Immature natural killer cell (primary cell): ENCODE results near the gene SND1. TPM values are rescaled to one million over a fixed set of nuclear protein-coding genes. Genes with fewer than 3 reads are reported as not detected.

Experiments used
- DNase-seq, 3 donors: peaks; one replicate each; pipeline ENCODE4 v3.0.0; 2022; ENCODE audit warnings: mixed read lengths in 1 of 3
- H3K27ac Mint-ChIP-seq, 6 donors: one replicate each; pipeline ENCODE4 v1.8.0; 2020; ENCODE audit warnings: mixed read lengths in 6 of 6, mild to moderate bottlenecking in 5 of 6, inconsistent platforms in 4 of 6, moderate library complexity in 3 of 6
- H3K27me3 Mint-ChIP-seq, 3 donors: one replicate each; pipeline ENCODE4 v1.8.0; 2020 to 2021; ENCODE audit warnings: low read depth in 3 of 3, mild to moderate bottlenecking in 3 of 3, mixed read lengths in 3 of 3, moderate library complexity in 3 of 3, inconsistent platforms in 1 of 3
- H3K36me3 Mint-ChIP-seq, 3 donors: one replicate each; pipeline ENCODE4 v1.8.0; 2020; ENCODE audit warnings: mixed read lengths in 3 of 3, inconsistent platforms in 2 of 3, mild to moderate bottlenecking in 2 of 3
- H3K4me1 Mint-ChIP-seq, 2 donors: one replicate each; pipeline ENCODE4 v1.8.0; 2020; ENCODE audit warnings: inconsistent platforms in 2 of 2, mild to moderate bottlenecking in 2 of 2, mixed read lengths in 2 of 2, moderate library complexity in 1 of 2
- H3K4me3 Mint-ChIP-seq, 5 donors: one replicate each; pipeline ENCODE4 v1.8.0; 2020; ENCODE audit warnings: mild to moderate bottlenecking in 5 of 5, mixed read lengths in 5 of 5, inconsistent platforms in 3 of 5, moderate library complexity in 3 of 5
- H3K9me3 Mint-ChIP-seq, 6 donors: one replicate each; pipeline ENCODE4 v1.8.0; 2020; ENCODE audit warnings: mild to moderate bottlenecking in 6 of 6, mixed read lengths in 6 of 6, inconsistent platforms in 4 of 6, moderate library complexity in 3 of 6
- polyA plus RNA-seq, 3 donors: library from polyadenylated mRNA; unstranded; fragments of 300-500 nt; fragmentation: Illumina TruSeq; gene quantifications; one replicate each; pipeline ENCODE4 v1.2.3, GENCODE V29; 2021

SND1 gene
- polyA plus RNA-seq, 3 donors from 2014 or later, result 87.8 to 130 (median 116) TPM

DNA sequence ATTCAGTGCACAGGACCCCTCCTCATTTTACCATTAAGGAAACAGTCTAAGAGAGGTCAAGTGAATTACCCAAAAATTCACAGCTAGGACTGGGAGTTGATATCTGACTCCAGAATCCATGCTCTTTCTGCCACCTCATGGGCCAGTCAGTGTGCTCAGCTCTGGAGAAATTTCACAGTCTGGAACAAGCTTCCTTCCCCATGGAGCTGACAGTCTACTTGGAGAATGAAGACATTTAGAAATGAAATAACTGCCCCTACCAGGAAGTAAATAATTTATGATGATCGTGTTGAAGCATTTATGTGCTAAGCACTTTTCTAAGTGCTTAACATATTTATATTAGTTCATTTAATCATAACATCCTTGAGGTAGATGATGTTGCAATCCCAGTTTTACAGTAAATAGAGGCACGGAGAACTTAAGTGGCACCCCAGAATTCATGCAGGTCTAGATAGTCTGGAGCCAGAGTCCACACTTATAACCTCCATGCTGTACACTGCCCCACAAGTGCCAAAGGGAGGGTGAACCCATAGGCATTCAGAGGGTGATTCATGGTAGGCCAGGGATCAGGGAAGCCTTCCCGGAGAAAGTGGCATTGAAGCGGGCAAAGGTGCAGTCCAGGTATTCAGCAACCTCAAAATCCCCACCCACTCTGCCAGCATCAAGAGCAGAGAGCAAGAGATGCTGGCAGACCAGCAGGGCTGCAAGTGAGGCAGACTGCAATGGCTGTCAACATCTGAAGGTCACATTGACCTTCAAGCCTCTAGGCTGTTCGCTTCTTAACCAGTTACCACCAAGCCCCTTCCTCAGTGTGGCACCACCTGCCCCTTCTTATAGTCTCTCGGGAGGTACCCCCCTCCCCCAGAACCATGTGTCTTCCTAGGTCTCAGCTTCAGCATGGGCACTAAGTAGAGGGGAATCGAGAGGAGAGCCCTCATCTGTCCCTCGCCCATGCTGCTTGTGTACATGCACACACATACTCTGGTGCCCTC lies 417.7 kb downstream of the SND1 start:
- H3K27me3 Mint-ChIP-seq, result peaks cover 0 to 6% (median 5%) of the 10 kb centered on the region in 3 donors

DNA sequence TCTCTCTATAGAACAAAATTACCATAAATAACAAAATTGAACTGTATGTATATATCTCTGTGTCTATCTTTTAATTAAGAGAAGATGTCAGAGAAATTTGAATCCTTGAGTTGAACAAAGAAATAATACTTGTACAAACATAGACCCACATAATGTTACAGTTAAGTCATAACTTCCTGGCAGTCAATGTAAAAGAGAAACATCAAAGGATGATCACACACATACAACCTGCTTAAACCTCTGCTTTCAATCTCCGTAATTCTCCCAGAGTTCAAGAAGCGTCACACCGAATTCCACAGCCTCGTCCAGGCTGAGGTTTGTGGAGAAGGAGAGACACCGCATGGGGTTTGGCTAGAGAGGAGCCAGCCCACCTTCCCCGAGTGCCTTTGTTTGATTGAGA lies 419.4 kb downstream of the SND1 start:
- H3K4me3 Mint-ChIP-seq, result no peak overlapping the region
- H3K4me1 Mint-ChIP-seq, result peaks cover 2 to 21% of the 10 kb centered on the region in 2 donors
- H3K36me3 Mint-ChIP-seq, result no peaks in the 10 kb centered on the region
- no peak for DNase-seq
- H3K9me3 Mint-ChIP-seq, result no peaks in the 10 kb centered on the region
- peaks cover 0 to 6% (median 5%) of the 10 kb centered on the region in 3 donors for H3K27me3 Mint-ChIP-seq
- H3K27ac Mint-ChIP-seq, result peak overlapping the region in 1 of 6 donors; percentile 28

More for the DNA sequence above, 417.7 kb downstream of the SND1 start:
- Mint-ChIP-seq H3K27ac (no peak overlapping the region), H3K4me1 (peaks cover 2 to 21% of the 10 kb centered on the region in 2 donors), H3K9me3 (no peaks in the 10 kb centered on the region), H3K36me3 (peaks cover 0 to 4% (median 0%) of the 10 kb centered on the region in 3 donors), H3K4me3 (no peak overlapping the region)
- DNase-seq, result no peak

DNA sequence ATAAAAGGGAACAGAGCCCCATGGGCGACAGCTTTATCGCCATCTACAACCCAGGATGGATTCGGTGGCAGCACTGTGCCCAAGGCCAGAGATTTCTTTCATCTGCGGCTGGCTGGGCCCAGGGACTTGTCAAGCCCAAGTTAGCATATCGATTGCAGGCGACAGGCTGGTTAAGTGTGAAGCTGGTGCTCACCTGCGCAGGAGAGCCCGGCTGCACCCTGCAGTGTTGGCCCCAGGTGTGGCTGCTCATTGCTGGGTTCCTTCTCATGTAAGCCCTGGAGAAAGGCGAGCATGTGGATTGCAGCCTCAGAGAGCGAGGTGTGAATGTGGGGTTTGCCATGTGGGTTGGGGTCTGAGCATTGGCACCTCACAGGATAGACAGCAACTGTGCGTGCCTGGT lies 419.8 kb downstream of the SND1 start:
- peaks cover 2 to 21% of the 10 kb centered on the region in 2 donors for H3K4me1 Mint-ChIP-seq

DNA sequence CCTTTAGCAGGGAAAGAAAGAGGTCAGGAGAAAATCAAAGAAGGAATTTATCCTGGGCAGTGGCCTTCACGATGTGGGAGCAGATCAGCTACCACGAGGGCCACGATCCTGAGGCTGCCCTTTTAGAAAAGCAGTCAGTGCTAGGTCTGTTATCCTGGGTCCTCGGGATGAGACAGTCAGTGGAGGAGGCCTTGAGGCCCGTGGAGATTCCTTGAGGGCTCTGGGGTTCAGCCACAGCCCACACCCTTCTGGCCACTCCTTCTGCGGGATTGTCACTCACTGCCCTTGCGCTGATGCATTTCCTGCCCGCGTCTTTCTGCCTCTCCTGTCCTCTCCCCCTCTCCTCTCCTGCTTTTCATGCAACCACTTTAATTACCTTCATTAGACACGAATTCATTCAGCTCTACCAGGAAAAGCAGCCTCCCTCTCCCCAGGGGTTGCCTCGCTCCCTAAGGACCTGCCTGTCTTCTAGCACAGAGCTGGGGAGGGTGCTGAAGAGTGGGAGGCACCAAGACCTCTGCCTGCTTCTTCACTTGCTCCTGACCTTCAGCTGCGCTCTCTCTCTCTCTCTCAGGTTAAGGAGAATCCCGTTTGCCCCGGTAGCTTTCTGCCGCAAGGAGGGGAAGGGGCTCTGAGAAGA lies 421.8 kb downstream of the SND1 start:
- no peak for DNase-seq
- H3K9me3 Mint-ChIP-seq, result no peaks in the 10 kb centered on the region
- H3K4me1 Mint-ChIP-seq, result peaks cover 2 to 21% of the 10 kb centered on the region in 2 donors
- no peaks in the 10 kb centered on the region for H3K36me3 Mint-ChIP-seq
- H3K27me3 Mint-ChIP-seq, result peaks cover 0 to 5% (median 5%) of the 10 kb centered on the region in 3 donors
- no peak overlapping the region for H3K4me3 Mint-ChIP-seq
- peak overlapping the region in 1 of 6 donors; percentile 71 for H3K27ac Mint-ChIP-seq

More for the DNA sequence above, 419.8 kb downstream of the SND1 start:
- Mint-ChIP-seq H3K27ac (peak overlapping the region in 1 of 6 donors; percentile 28), H3K36me3 (no peaks in the 10 kb centered on the region), H3K4me3 (no peak overlapping the region), H3K9me3 (no peaks in the 10 kb centered on the region), H3K27me3 (peaks cover 0 to 6% (median 5%) of the 10 kb centered on the region in 3 donors)
- no peak for DNase-seq

DNA sequence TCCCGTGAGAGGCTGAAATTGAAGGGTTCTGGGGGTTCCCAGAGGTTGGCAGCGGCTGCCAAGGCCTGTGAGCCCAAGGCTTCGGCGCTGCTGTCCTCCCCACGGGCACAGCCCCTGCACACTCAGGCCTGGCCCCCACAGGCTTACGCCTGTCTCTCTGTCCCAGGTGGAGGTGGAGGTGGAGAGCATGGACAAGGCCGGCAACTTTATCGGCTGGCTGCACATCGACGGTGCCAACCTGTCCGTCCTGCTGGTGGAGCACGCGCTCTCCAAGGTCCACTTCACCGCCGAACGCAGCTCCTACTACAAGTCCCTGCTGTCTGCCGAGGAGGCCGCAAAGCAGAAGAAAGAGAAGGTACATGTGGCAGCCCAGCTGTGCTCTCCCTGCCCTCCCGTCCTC lies 422.3 kb downstream of the SND1 start:
- no peak overlapping the region for H3K4me3 Mint-ChIP-seq
- H3K4me1 Mint-ChIP-seq, result peaks cover 2 to 21% of the 10 kb centered on the region in 2 donors
- no peak for DNase-seq
- H3K9me3 Mint-ChIP-seq, result no peaks in the 10 kb centered on the region
- H3K36me3 Mint-ChIP-seq, result no peaks in the 10 kb centered on the region
- peaks cover 0 to 5% (median 5%) of the 10 kb centered on the region in 3 donors for H3K27me3 Mint-ChIP-seq
- no peak overlapping the region for H3K27ac Mint-ChIP-seq

DNA sequence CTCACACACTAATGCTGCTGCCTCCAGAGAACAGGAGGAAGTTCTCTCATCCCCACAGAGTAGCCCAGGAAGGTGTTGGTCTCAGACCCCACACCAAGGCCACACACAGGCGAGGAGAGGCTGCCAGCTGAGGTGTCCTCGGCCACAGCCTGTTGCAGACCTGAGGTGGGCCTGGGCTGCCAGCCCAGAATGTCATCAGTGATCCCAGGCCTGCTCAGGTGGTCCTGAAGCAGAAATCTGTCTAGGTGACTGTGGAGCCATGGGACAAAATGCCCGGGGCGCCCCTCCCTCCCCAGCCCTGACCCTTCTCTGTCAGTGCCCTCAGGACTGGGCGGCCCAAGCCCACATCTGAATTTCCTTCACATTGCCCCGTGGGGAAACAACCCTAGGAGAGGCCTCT lies 422.7 kb downstream of the SND1 start:
- Mint-ChIP-seq H3K9me3 (no peaks in the 10 kb centered on the region), H3K4me3 (no peak overlapping the region), H3K27me3 (peaks cover 0 to 5% (median 5%) of the 10 kb centered on the region in 3 donors), H3K36me3 (no peaks in the 10 kb centered on the region), H3K4me1 (peaks cover 2 to 21% of the 10 kb centered on the region in 2 donors), H3K27ac (no peak overlapping the region)
- DNase-seq, result no peak

DNA sequence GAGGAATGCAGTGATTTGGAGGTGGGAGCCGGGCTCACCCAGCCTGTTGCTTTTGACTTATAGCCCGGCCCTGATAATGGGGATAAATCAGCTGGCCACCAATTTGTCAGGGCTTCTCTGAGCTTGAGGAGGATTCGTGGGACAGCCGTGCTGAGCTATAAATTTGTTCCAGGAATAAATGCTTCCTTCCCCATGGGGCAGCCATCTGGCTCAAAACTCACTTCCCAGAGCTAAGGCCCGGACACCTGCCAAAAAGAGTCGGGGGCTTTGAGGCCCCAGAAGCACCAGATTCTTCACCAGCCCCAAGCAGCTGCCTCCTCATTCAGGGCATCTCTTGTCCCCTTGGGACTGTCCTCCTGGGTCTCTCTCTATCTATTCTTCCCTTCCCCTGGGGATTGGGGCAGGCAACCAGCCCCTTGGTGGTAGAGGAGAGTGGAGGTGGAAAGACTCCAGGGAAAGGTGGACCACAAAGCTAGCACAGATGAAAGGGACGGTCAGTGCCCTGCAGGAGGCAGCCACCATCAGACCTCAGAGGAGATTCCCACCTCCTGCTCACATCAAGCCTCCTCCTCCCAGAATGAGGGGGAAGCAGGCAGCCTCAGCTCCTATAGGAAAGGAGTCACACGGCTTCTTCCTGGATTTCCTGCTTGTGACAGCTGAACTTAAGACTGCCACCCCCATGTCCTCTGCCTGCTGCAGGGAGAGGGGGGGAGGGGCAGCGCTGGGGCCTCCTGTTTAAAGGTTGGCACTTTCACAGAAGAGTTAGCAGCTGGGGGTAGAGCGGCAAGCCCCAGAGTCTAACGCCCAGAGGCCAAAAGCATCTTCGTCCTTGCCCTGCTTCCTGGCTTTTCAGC lies 423.5 kb downstream of the SND1 start:
- DNase-seq, result no peak
- peaks cover 0 to 5% (median 5%) of the 10 kb centered on the region in 3 donors for H3K27me3 Mint-ChIP-seq
- no peaks in the 10 kb centered on the region for H3K36me3 Mint-ChIP-seq
- H3K4me1 Mint-ChIP-seq, result peaks cover 2 to 18% of the 10 kb centered on the region in 2 donors
- H3K27ac Mint-ChIP-seq, result no peak overlapping the region
- no peaks in the 10 kb centered on the region for H3K9me3 Mint-ChIP-seq
- H3K4me3 Mint-ChIP-seq, result no peak overlapping the region

DNA sequence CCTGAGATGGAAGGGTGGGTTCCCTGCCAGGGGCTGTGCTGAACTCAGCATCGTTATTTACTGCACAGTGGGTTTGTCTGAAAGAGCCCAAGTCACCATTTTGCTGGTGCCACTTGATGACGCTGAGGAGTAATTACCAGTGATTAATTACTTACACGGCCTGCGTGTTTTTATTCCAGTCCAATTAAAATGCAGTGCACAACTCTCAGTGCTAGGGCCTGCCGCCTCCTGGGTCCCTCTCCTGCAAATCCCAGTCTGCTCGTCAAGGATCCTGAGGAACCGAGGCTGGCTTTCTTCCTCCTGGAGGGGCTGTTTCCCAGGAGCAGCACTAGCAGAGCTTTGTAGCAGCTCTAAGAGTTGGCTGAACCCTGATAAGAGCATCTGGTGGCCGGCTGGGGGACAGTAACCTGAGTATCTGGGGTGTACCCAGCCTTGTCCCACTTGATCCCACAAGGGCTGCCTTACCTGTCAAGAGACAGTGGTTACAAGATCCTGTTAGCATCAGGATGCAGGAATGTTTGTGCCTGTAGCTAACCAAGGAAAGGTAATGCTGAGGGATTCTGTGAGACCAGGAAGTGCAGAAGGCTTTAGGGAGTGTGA lies 424.3 kb downstream of the SND1 start:
- Mint-ChIP-seq H3K9me3 (no peaks in the 10 kb centered on the region), H3K4me3 (no peak overlapping the region), H3K4me1 (peaks cover 2 to 11% of the 10 kb centered on the region in 2 donors), H3K27me3 (peaks cover 0 to 5% (median 5%) of the 10 kb centered on the region in 3 donors), H3K27ac (no peak overlapping the region), H3K36me3 (peaks cover 0 to 3% (median 0%) of the 10 kb centered on the region in 3 donors)
- DNase-seq, result no peak

DNA sequence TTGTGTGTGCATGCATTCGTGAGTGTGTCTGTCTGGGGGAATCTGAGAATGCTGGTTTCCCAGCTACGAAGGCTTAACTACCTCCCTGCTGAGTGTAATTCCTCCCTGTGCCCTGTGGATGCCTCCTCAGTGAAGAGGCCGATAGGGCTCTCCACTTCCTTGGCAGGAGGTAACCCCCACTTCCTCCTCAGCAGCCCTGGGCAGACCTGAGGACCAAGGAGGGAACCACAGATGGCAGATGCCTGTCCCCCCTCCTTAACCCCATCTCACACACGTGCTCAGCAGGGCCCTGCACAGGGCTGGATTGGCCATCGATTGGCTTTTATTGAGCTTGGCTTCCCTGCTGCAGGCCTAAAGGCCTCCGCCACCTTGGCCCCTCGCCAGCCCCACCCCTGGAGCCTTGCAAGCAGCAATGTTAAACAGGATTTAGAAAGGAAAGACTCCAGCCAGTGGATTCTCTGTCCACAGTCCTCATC lies 424.8 kb downstream of the SND1 start:
- Mint-ChIP-seq H3K4me3 (no peak overlapping the region), H3K27ac (no peak overlapping the region), H3K36me3 (peaks cover 0 to 6% (median 0%) of the 10 kb centered on the region in 3 donors)

DNA sequence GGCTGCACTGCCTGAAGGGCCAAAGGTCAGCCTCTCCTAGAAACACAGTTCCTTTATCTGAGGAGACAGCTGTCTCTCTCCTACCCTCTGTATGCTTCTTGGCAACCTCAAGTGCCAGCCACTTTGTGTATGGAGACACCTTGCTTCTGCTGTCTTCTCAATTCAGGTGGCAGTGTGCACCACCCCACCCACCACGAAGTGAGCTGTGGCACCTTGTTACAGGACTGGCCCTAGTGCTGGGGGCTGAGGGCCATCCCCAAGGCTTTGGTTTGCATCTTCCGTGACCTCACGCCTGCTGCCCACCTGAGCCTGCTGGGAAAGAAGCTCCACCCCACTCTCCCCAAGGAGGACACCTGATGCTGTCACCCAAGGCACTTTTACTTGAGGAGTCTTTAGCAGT lies 426.3 kb downstream of the SND1 start:
- Mint-ChIP-seq H3K4me1 (no peaks in the 10 kb centered on the region), H3K27me3 (peaks cover 0 to 5% (median 3%) of the 10 kb centered on the region in 3 donors), H3K27ac (no peak overlapping the region), H3K4me3 (no peak overlapping the region), H3K36me3 (peaks cover 0 to 10% (median 4%) of the 10 kb centered on the region in 3 donors), H3K9me3 (no peaks in the 10 kb centered on the region)
- DNase-seq, result no peak

More for the DNA sequence above, 424.8 kb downstream of the SND1 start:
- Mint-ChIP-seq H3K4me1 (peaks cover 0 to 5% of the 10 kb centered on the region in 2 donors), H3K9me3 (no peaks in the 10 kb centered on the region), H3K27me3 (peaks cover 0 to 5% (median 5%) of the 10 kb centered on the region in 3 donors)
- no peak for DNase-seq

DNA sequence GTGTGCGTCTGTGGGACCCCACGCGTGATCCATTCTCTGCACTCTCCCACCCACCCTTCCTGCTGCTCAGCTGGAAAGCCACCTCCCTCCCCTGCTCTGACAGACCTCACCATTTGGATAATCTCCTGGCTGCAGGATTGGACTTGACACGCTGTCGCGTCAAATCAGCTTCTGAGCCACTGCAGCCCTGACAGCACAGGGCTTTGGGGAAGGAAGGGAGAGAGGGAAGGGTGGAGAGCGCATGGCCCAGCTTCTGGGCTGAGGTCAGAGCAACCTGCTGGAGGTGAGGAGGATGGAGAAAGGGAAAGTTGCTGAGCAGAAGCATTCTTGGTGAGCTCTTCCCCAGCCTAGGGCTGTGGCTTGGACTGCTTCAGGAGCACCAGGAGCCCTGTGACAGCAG lies 428.2 kb downstream of the SND1 start:
- DNase-seq, result no peak
- H3K27me3 Mint-ChIP-seq, result no peaks in the 10 kb centered on the region
- H3K4me3 Mint-ChIP-seq, result no peak overlapping the region
- H3K4me1 Mint-ChIP-seq, result no peaks in the 10 kb centered on the region
- peaks cover 0 to 15% (median 4%) of the 10 kb centered on the region in 3 donors for H3K36me3 Mint-ChIP-seq
- H3K27ac Mint-ChIP-seq, result no peak overlapping the region
- no peaks in the 10 kb centered on the region for H3K9me3 Mint-ChIP-seq

DNA sequence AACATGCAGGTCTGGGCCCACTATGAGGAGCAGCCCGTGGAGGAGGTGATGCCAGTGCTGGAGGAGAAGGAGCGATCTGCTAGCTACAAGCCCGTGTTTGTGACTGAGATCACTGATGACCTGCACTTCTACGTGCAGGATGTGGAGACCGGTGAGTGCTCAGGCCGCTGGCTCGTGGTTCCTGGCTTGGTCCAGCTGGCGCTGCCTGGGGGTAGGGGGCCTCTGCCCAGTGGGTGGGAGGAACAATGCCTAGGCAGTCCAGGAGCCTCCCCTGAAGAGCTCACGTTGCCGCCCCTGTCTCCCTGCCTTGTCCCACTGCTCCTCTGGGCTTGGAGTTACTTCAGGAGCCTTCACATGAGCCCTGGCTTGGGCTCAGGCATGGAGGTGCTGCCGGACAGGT lies 429.4 kb downstream of the SND1 start:
- Mint-ChIP-seq H3K36me3 (peaks cover 4 to 20% (median 4%) of the 10 kb centered on the region in 3 donors), H3K27me3 (no peaks in the 10 kb centered on the region), H3K4me1 (no peaks in the 10 kb centered on the region), H3K27ac (no peak overlapping the region), H3K9me3 (no peaks in the 10 kb centered on the region), H3K4me3 (no peak overlapping the region)
- no peak for DNase-seq

DNA sequence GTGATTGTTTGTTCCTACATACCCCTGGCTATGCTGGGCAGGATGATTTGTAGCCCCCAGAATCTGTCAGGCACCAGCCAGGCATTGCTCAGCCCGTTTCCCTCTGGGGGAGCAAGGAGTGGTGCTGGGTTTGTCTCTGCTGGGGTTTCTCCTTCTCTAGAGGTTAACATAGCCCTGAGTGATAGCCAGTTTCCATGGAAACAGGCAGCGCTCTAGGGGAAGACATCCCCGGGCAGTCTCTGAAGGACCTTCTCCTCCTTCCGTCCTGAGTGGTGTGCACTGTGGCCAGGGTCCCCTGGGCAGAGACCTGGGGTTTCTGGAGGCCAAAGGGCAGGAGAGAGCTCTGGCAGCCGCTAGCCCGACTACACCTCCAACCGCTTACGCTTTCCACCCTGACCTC lies 429.8 kb downstream of the SND1 start:
- H3K36me3 Mint-ChIP-seq, result peaks cover 4 to 20% (median 4%) of the 10 kb centered on the region in 3 donors
- no peak for DNase-seq
- H3K27ac Mint-ChIP-seq, result no peak overlapping the region
- no peaks in the 10 kb centered on the region for H3K4me1 Mint-ChIP-seq
- no peaks in the 10 kb centered on the region for H3K9me3 Mint-ChIP-seq
- no peaks in the 10 kb centered on the region for H3K27me3 Mint-ChIP-seq
- H3K4me3 Mint-ChIP-seq, result no peak overlapping the region
